Ishikawa (cell line): Measurements from ENCODE around the gene CFD.

Experiments
- CEBPB ChIP-seq: IDR thresholded peaks from 2 replicates; pipeline ENCODE4 v1.6.1; 2012
- EGR1 ChIP-seq: IDR thresholded peaks from 2 replicates; pipeline ENCODE4 v1.6.1; 2012
- EP300 ChIP-seq: IDR thresholded peaks from 2 replicates; pipeline ENCODE4 v1.6.1; 2012; ENCODE audit warnings: borderline replicate concordance
- FOXM1 ChIP-seq: IDR thresholded peaks from 2 replicates; pipeline ENCODE4 v1.6.1; 2012; ENCODE audit warnings: low read depth, borderline replicate concordance
- MAX ChIP-seq: IDR thresholded peaks from 2 replicates; pipeline ENCODE4 v1.6.1; 2012
- NFIC ChIP-seq: IDR thresholded peaks from 2 replicates; pipeline ENCODE4 v1.6.1; 2012
- RAD21 ChIP-seq: IDR thresholded peaks from 2 replicates; pipeline ENCODE4 v1.6.1; 2012; ENCODE audit warnings: low read depth
- TAF1 ChIP-seq: IDR thresholded peaks from 2 replicates; pipeline ENCODE4 v1.6.1; 2012; ENCODE audit warnings: low read depth, mild to moderate bottlenecking
- TEAD4 ChIP-seq: IDR thresholded peaks from 2 replicates; pipeline ENCODE4 v1.6.1; 2012
- YY1 ChIP-seq: IDR thresholded peaks from 2 replicates; pipeline ENCODE4 v1.6.1; 2012; ENCODE audit warnings: low read depth
- TF ChIP-seq, protein P1 (sequence below): IDR thresholded peaks from 2 replicates; pipeline ENCODE4 v1.6.1; 2012; ENCODE audit warnings: low read depth, mild to moderate bottlenecking

- TF ChIP-seq, protein P1, sequence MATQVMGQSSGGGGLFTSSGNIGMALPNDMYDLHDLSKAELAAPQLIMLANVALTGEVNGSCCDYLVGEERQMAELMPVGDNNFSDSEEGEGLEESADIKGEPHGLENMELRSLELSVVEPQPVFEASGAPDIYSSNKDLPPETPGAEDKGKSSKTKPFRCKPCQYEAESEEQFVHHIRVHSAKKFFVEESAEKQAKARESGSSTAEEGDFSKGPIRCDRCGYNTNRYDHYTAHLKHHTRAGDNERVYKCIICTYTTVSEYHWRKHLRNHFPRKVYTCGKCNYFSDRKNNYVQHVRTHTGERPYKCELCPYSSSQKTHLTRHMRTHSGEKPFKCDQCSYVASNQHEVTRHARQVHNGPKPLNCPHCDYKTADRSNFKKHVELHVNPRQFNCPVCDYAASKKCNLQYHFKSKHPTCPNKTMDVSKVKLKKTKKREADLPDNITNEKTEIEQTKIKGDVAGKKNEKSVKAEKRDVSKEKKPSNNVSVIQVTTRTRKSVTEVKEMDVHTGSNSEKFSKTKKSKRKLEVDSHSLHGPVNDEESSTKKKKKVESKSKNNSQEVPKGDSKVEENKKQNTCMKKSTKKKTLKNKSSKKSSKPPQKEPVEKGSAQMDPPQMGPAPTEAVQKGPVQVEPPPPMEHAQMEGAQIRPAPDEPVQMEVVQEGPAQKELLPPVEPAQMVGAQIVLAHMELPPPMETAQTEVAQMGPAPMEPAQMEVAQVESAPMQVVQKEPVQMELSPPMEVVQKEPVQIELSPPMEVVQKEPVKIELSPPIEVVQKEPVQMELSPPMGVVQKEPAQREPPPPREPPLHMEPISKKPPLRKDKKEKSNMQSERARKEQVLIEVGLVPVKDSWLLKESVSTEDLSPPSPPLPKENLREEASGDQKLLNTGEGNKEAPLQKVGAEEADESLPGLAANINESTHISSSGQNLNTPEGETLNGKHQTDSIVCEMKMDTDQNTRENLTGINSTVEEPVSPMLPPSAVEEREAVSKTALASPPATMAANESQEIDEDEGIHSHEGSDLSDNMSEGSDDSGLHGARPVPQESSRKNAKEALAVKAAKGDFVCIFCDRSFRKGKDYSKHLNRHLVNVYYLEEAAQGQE: no peak
- TF ChIP-seq CEBPB (no peak), EGR1 (no peak), NFIC (no peak), MAX (no peak), FOXM1 (no peak), YY1 (no peak), EP300 (no peak), RAD21 (no peak), TAF1 (no peak), TEAD4 (no peak)
Measured at GRCh38 chr19:861141-861755, 1.8 kb downstream of the CFD start.
